ENCODE data around the gene EHMT1. TPM values are rescaled to one million over a fixed set of nuclear protein-coding genes. Genes with fewer than 3 reads are reported as not detected.
A peak's percentile ranks its signal among the peaks of the same experiment; 100 is the strongest.

The EHMT1 gene
- total RNA-seq, 1 donor: 46.3 TPM

- no peak overlapping the region for H2AFZ ChIP-seq (ENCODE audit: low read length)
Measured at GRCh38 chr9:137853392-137853995, 234.7 kb downstream of the EHMT1 start.

DNA sequence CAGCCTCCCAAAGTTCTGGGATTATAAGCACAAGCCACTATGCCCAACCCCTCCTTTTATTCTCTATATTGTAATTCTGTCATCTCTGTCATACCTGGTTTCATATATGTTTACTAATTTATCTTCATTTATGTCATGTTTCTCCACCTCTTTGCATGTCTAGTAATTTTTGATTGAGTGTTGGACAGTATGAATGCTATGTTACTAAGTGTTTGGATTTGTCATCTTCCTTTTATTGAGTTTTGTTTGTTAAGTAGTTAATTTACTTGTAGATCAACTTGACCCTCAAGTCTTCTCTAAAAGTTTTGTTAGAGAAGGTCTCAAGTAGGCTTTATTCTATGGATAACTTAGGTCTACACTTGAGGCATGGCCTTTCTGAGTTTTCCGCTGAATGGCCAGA is 241.6 kb downstream of the EHMT1 start:
- H3K79me2 ChIP-seq (ENCODE audit: insufficient read depth, low read length): no peaks in the 10 kb centered on the region
- no peak overlapping the region for H3K4me3 ChIP-seq (ENCODE audit: insufficient read depth, low read length)
- DNase-seq (ENCODE audit: insufficient read length, low spot score, missing footprints): no peak
- H3K36me3 ChIP-seq (ENCODE audit: insufficient read depth, low read length): no peaks in the 10 kb centered on the region
- H3K27me3 ChIP-seq (ENCODE audit: insufficient read depth, low read length): no peaks in the 10 kb centered on the region
- TF ChIP-seq, protein P1, sequence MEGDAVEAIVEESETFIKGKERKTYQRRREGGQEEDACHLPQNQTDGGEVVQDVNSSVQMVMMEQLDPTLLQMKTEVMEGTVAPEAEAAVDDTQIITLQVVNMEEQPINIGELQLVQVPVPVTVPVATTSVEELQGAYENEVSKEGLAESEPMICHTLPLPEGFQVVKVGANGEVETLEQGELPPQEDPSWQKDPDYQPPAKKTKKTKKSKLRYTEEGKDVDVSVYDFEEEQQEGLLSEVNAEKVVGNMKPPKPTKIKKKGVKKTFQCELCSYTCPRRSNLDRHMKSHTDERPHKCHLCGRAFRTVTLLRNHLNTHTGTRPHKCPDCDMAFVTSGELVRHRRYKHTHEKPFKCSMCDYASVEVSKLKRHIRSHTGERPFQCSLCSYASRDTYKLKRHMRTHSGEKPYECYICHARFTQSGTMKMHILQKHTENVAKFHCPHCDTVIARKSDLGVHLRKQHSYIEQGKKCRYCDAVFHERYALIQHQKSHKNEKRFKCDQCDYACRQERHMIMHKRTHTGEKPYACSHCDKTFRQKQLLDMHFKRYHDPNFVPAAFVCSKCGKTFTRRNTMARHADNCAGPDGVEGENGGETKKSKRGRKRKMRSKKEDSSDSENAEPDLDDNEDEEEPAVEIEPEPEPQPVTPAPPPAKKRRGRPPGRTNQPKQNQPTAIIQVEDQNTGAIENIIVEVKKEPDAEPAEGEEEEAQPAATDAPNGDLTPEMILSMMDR (IDR thresholded peaks at IDR 0.05; ENCODE audit: extremely low read depth, low read depth, low read length): no peak
- no peak overlapping the region for H3K4me2 ChIP-seq (ENCODE audit: insufficient read depth, low read length)
- no peaks in the 10 kb centered on the region for H3K9me3 ChIP-seq (ENCODE audit: low read depth, low read length)
- H3K4me1 ChIP-seq (ENCODE audit: insufficient read depth, low read length): no peaks in the 10 kb centered on the region
- H3K27ac ChIP-seq (ENCODE audit: low read depth, low read length): no peak overlapping the region
- H2AFZ ChIP-seq (ENCODE audit: low read length): no peak overlapping the region
- H4K20me1 ChIP-seq (ENCODE audit: insufficient read depth, low read length): no peaks in the 10 kb centered on the region

More at GRCh38 chr9:137853392-137853995, 234.7 kb downstream of the EHMT1 start:
- no peak for DNase-seq (ENCODE audit: insufficient read length, low spot score, missing footprints)
- Histone ChIP-seq H3K36me3 (ENCODE audit: insufficient read depth, low read length) (no peaks in the 10 kb centered on the region), H4K20me1 (ENCODE audit: insufficient read depth, low read length) (no peaks in the 10 kb centered on the region), H3K79me2 (ENCODE audit: insufficient read depth, low read length) (no peaks in the 10 kb centered on the region), H3K4me2 (ENCODE audit: insufficient read depth, low read length) (no peak overlapping the region), H3K4me1 (ENCODE audit: insufficient read depth, low read length) (no peaks in the 10 kb centered on the region), H3K27ac (ENCODE audit: low read depth, low read length) (no peak overlapping the region), H3K27me3 (ENCODE audit: insufficient read depth, low read length) (no peaks in the 10 kb centered on the region), H3K9me3 (ENCODE audit: low read depth, low read length) (no peaks in the 10 kb centered on the region), H3K4me3 (ENCODE audit: insufficient read depth, low read length) (no peak overlapping the region)
- TF ChIP-seq, protein P1 (IDR thresholded peaks at IDR 0.05; ENCODE audit: extremely low read depth, low read depth, low read length): no peak

DNA sequence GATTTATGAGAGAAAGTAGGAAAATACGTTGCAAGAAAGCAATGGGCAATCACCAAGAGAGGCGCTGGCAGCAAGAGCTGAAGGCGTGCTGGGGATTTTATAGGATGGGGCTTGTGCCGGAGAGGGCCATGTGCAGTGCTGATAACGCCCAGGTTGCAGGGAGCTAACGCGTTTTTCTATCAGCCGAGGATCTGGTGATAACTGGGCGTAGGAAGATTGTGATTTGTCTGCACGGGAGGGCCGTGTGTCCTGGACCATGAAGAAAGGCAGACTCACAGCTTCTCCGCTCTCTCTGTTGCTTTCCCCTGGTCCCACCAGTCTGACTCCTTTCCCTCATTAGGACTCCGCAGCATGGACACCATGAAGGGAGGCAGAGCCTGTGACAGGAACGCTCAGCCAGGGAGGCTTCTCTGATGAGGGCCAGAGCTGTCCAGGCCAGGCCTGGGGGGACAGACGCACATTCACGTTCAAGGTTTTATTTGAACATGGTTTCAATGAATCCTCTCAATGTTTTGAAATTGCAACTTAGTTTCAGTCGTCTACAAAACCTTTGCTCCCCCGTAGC is 246.9 kb downstream of the EHMT1 start:
- Histone ChIP-seq H3K79me2 (ENCODE audit: insufficient read depth, low read length) (no peaks in the 10 kb centered on the region), H3K4me1 (ENCODE audit: insufficient read depth, low read length) (no peaks in the 10 kb centered on the region), H3K4me2 (ENCODE audit: insufficient read depth, low read length) (no peak overlapping the region), H3K9me3 (ENCODE audit: low read depth, low read length) (no peaks in the 10 kb centered on the region), H3K36me3 (ENCODE audit: insufficient read depth, low read length) (no peaks in the 10 kb centered on the region), H4K20me1 (ENCODE audit: insufficient read depth, low read length) (no peaks in the 10 kb centered on the region), H3K27me3 (ENCODE audit: insufficient read depth, low read length) (no peaks in the 10 kb centered on the region), H3K27ac (ENCODE audit: low read depth, low read length) (no peak overlapping the region), H3K4me3 (ENCODE audit: insufficient read depth, low read length) (no peak overlapping the region), H2AFZ (ENCODE audit: low read length) (no peak overlapping the region)
- no peak for DNase-seq (ENCODE audit: insufficient read length, low spot score, missing footprints)
- TF ChIP-seq, protein P1 (IDR thresholded peaks at IDR 0.05; ENCODE audit: extremely low read depth, low read depth, low read length): no peak

DNA sequence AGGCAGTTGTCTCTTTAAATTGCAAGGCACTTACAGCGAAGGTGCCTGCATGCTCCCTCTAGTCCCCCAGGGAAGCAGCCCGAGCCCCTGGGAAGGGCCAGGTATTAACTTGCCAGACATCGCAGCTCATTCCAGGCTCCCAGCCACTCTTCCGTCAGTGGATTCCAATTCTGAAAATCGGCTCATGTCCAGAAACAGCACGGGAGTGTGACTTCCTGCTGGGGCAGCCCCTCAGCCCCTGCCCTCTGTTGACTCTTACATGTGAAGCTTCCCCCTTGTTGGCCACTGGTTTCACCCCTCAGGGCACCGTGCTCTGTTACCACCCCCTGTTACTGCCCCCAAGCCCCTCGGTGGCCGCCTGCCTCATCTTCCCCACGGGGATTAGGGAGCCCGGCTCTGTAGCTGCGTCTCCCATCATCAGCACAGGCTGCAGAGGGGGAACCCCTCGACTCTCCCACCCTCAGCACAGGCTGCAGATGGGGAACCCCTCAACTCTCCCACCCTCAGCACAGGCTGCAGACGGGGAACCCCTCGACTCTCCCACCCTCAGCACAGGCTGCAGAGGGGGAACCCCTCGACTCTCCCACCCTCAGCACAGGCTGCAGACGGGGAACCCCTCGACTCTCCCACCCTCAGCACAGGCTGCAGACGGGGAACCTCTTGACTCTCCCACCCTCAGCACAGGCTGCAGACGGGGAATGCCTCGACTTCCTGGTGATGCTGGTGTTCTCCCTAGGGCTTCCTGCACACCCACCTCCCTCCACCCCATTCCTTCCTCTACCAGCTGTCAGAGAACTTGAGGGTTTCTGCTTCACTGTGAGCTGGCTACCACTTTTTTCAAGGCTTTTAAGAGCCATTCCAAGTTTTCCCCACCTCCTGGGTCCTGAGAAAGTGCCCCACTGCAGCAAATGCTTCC is 247.7 kb downstream of the EHMT1 start:
- H3K9me3 ChIP-seq (ENCODE audit: low read depth, low read length): no peaks in the 10 kb centered on the region
- H2AFZ ChIP-seq (ENCODE audit: low read length): no peak overlapping the region
- H3K4me2 ChIP-seq (ENCODE audit: insufficient read depth, low read length): no peak overlapping the region
- H3K36me3 ChIP-seq (ENCODE audit: insufficient read depth, low read length): no peaks in the 10 kb centered on the region
- H3K79me2 ChIP-seq (ENCODE audit: insufficient read depth, low read length): no peaks in the 10 kb centered on the region
- H4K20me1 ChIP-seq (ENCODE audit: insufficient read depth, low read length): no peaks in the 10 kb centered on the region
- no peak overlapping the region for H3K27ac ChIP-seq (ENCODE audit: low read depth, low read length)
- no peaks in the 10 kb centered on the region for H3K27me3 ChIP-seq (ENCODE audit: insufficient read depth, low read length)
- no peak overlapping the region for H3K4me3 ChIP-seq (ENCODE audit: insufficient read depth, low read length)
- TF ChIP-seq, protein P1 (IDR thresholded peaks at IDR 0.05; ENCODE audit: extremely low read depth, low read depth, low read length): no peak
- peak; percentile 67 for DNase-seq (ENCODE audit: insufficient read length, low spot score, missing footprints)
- no peaks in the 10 kb centered on the region for H3K4me1 ChIP-seq (ENCODE audit: insufficient read depth, low read length)
